HepG2 (cell line): ENCODE measurements around the gene C4BPA. TPM values are rescaled to one million over a fixed set of nuclear protein-coding genes. Genes with fewer than 3 reads are reported as not detected.

ENCODE experiments used
- CBFB ChIP-seq: sonication (generic); formaldehyde crosslinking; IDR thresholded peaks from 2 replicates; pipeline ENCODE4 v1.4.0; 2020; ENCODE audit warnings: missing genetic modification reagents
- DMTF1 ChIP-seq: sonication (generic); formaldehyde crosslinking; IDR thresholded peaks from 2 replicates; pipeline ENCODE4 v1.4.0; 2020; ENCODE audit warnings: mild to moderate bottlenecking, missing genetic modification reagents
- FOXM1 ChIP-seq: sonication (generic); formaldehyde crosslinking; IDR thresholded peaks from 2 replicates; pipeline ENCODE4 v1.5.0; 2020; ENCODE audit warnings: missing genetic modification reagents
- GATA4 ChIP-seq: sonication (generic); IDR thresholded peaks from 2 replicates; pipeline ENCODE4 v1.6.1; 2016; ENCODE audit warnings: antibody characterized with exemption, low read depth, borderline replicate concordance
- KAT2B ChIP-seq: fragments of 150-350 bp; IDR thresholded peaks from 2 replicates; pipeline ENCODE4 v1.6.1; 2014; ENCODE audit warnings: low read depth, low read length, borderline replicate concordance
- KDM2A ChIP-seq: sonication (generic); formaldehyde crosslinking; IDR thresholded peaks from 2 replicates; pipeline ENCODE4 v1.4.0; 2020; ENCODE audit warnings: low read depth, missing genetic modification reagents, borderline replicate concordance
- KDM5B ChIP-seq: sonication (generic); formaldehyde crosslinking; IDR thresholded peaks from 2 replicates; pipeline ENCODE4 v1.4.0; 2020; ENCODE audit warnings: missing genetic modification reagents, mild to moderate bottlenecking, borderline replicate concordance
- MBNL3 ChIP-seq: fragments of 250-450 bp; sonication (Bioruptor Pico); conservative IDR thresholded peaks from 2 replicates; pipeline ENCODE4 v1.8.0; 2022; ENCODE audit warnings: mild to moderate bottlenecking, inconsistent platforms
- MLLT10 ChIP-seq: sonication (generic); formaldehyde crosslinking; IDR thresholded peaks from 2 replicates; pipeline ENCODE4 v1.4.0; 2020; ENCODE audit warnings: missing genetic modification reagents
- MTF2 ChIP-seq: sonication (generic); formaldehyde crosslinking; IDR thresholded peaks from 2 replicates; pipeline ENCODE4 v1.5.0; 2020; ENCODE audit warnings: missing genetic modification reagents, borderline replicate concordance
- RORA ChIP-seq: sonication (generic); formaldehyde crosslinking; IDR thresholded peaks from 2 replicates; pipeline ENCODE4 v1.5.0; 2020; ENCODE audit warnings: mild to moderate bottlenecking, missing genetic modification reagents, moderate library complexity
- SCMH1 ChIP-seq: sonication (generic); formaldehyde crosslinking; IDR thresholded peaks from 2 replicates; pipeline ENCODE4 v1.9.0; 2021; ENCODE audit warnings: missing genetic modification reagents, mild to moderate bottlenecking, borderline replicate concordance
- SP1 ChIP-seq, 2 experiments: fragments of 450-650 bp in 1 of 2; sonication (generic) in 1 of 2; formaldehyde crosslinking in 1 of 2; IDR thresholded peaks; 2 replicates each; pipeline versions ENCODE4 v1.4.0 to v1.6.1; 2016 to 2020; ENCODE audit warnings: missing genetic modification reagents in 1 of 2
- TRAFD1 ChIP-seq: sonication (generic); formaldehyde crosslinking; IDR thresholded peaks from 2 replicates; pipeline ENCODE4 v1.5.1; 2020; ENCODE audit warnings: missing genetic modification reagents, mild to moderate bottlenecking, borderline replicate concordance
- ZBTB3 ChIP-seq: sonication (generic); formaldehyde crosslinking; IDR thresholded peaks from 2 replicates; pipeline ENCODE4 v1.4.0; 2020; ENCODE audit warnings: low read depth, mild to moderate bottlenecking, moderate library complexity, missing genetic modification reagents, borderline replicate concordance
- ZBTB38 ChIP-seq: sonication (generic); formaldehyde crosslinking; IDR thresholded peaks from 2 replicates; pipeline ENCODE4 v1.5.1; 2020; ENCODE audit warnings: mild to moderate bottlenecking, missing genetic modification reagents
- ZBTB8A ChIP-seq: sonication (generic); formaldehyde crosslinking; IDR thresholded peaks from 2 replicates; pipeline ENCODE4 v1.4.0; 2020; ENCODE audit warnings: mild to moderate bottlenecking, low read depth, missing genetic modification reagents, borderline replicate concordance
- ZEB1 ChIP-seq: IDR thresholded peaks from 2 replicates; pipeline ENCODE4 v1.6.1; 2012; ENCODE audit warnings: mild to moderate bottlenecking, low read depth, inconsistent platforms; ENCODE audit not compliant: insufficient replicate concordance
- ZNF30 ChIP-seq: sonication (generic); formaldehyde crosslinking; IDR thresholded peaks from 2 replicates; pipeline ENCODE4 v1.5.0; 2020; ENCODE audit warnings: mild to moderate bottlenecking, missing genetic modification reagents
- ZNF331 ChIP-seq: sonication (generic); formaldehyde crosslinking; IDR thresholded peaks from 2 replicates; pipeline ENCODE4 v1.4.0; 2020; ENCODE audit warnings: missing genetic modification reagents
- ZNF574 ChIP-seq: sonication (generic); formaldehyde crosslinking; IDR thresholded peaks from 2 replicates; pipeline ENCODE4 v1.4.0; 2020; ENCODE audit warnings: missing genetic modification reagents
- ZNF580 ChIP-seq: IDR thresholded peaks from 2 replicates; pipeline ENCODE4 v1.6.1; 2016; ENCODE audit warnings: low read depth, borderline replicate concordance
- ZNF724P ChIP-seq: sonication (generic); formaldehyde crosslinking; IDR thresholded peaks from 2 replicates; pipeline ENCODE4 v1.8.0; 2022; ENCODE audit warnings: missing genetic modification reagents, borderline replicate concordance
- polyA plus RNA-seq, 8 experiments: library from polyadenylated mRNA; depleted of rRNA in 3 of 8; stranded (reverse) in 7 of 8; unstranded in 1 of 8; fragments of >200 nt; fragmentation: Illumina TruSeq in 4 of 8; extraction: Trizol in 4 of 8; gene quantifications; 2 replicates each; pipeline versions ENCODE4 v1.2.1 to v1.2.3, GENCODE V29; 2011 to 2016; ENCODE audit warnings: low read depth in 4 of 8, missing spikeins in 1 of 8, mixed read lengths in 1 of 8; ENCODE audit not compliant: insufficient read depth in 1 of 8
- total RNA-seq, 5 experiments: library from RNA; depleted of rRNA; stranded (reverse); fragments of >200 nt; fragmentation: Illumina TruSeq; extraction: Trizol; gene quantifications; 2 replicates each; pipeline ENCODE4 v1.2.3, GENCODE V29; 2016; ENCODE audit warnings: low read depth in 1 of 5

The C4BPA gene
- total and polyA plus RNA-seq, 2 of the 13 experiments (the other 11 are each of a cell fraction or from before 2014, with no cell fraction given): 32.1 to 60.1 TPM

GRCh38 chr1:207152792-207153468, 48.9 kb downstream of the C4BPA start (continued):
- peak; percentile 24; the same call in 1 of the 2 replicates for TF ChIP-seq KDM2A (CRISPR knock-in tag)
- TF ChIP-seq ZNF580 (CRISPR knock-in tag): 0 out of 2 replicates have a peak, but pooled peaks have one; percentile 44
- TF ChIP-seq ZNF574 (CRISPR knock-in tag): peak; percentile 83
- TF ChIP-seq DMTF1 (CRISPR knock-in tag): no peak
- no peak for TF ChIP-seq SCMH1
- TF ChIP-seq ZBTB38 (CRISPR knock-in tag): no peak
- no peak for TF ChIP-seq ZNF30 (CRISPR knock-in tag)
- TF ChIP-seq GATA4: no peak
- TF ChIP-seq KDM5B: no peak
- TF ChIP-seq MTF2: peak; percentile 28
- no peak for TF ChIP-seq MLLT10 (CRISPR knock-in tag)
- TF ChIP-seq ZNF331 (CRISPR knock-in tag): peak; percentile 82; the same call in 1 of the 2 replicates
- no peak for TF ChIP-seq ZBTB8A (CRISPR knock-in tag)
- TF ChIP-seq MBNL3 (CRISPR knock-in tag): peak; percentile 97; the same call in 1 of the 2 replicates
- 0 out of 2 replicates have a peak, but pooled peaks have one; percentile 15 for TF ChIP-seq CBFB (CRISPR knock-in tag)
- no peak for TF ChIP-seq ZEB1
- no peak for TF ChIP-seq FOXM1 (CRISPR knock-in tag)
- TF ChIP-seq KAT2B: no peak
- TF ChIP-seq SP1 (IDR thresholded peaks at IDR 0.05): no peak
- TF ChIP-seq SP1 (CRISPR knock-in tag; IDR thresholded peaks at IDR 0.05): peak; percentile 54; the same call in 1 of the 2 replicates
- no peak for TF ChIP-seq ZBTB3 (CRISPR knock-in tag)
- TF ChIP-seq TRAFD1: no peak
- no peak for TF ChIP-seq ZNF724P
- TF ChIP-seq RORA: no peak
